Mesothelial cell of epicardium (in vitro differentiated cells): ENCODE data around the gene EEF2. TPM values are rescaled to one million over a fixed set of nuclear protein-coding genes. Genes with fewer than 3 reads are reported as not detected.

Source experiments
- DNase-seq, 2 experiments: peaks; one replicate each; pipeline ENCODE4 v3.0.0; 2021; ENCODE audit warnings: low spot score in 2 of 2; ENCODE audit not compliant: unreplicated experiment in 2 of 2
- H3K27ac Mint-ChIP-seq: 2 replicates; pipeline ENCODE4 v1.8.0; 2021; ENCODE audit warnings: mixed read lengths
- H3K27me3 Mint-ChIP-seq: 2 replicates; pipeline ENCODE4 v1.8.0; 2021; ENCODE audit warnings: low read depth, mixed read lengths
- H3K36me3 Mint-ChIP-seq: 2 replicates; pipeline ENCODE4 v1.8.0; 2021; ENCODE audit warnings: mixed read lengths
- H3K4me1 Mint-ChIP-seq: 2 replicates; pipeline ENCODE4 v1.8.0; 2021; ENCODE audit warnings: mixed read lengths
- H3K4me3 Mint-ChIP-seq: 2 replicates; pipeline ENCODE4 v1.8.0; 2021; ENCODE audit warnings: mild to moderate bottlenecking, moderate library complexity, mixed read lengths
- H3K9me3 Mint-ChIP-seq: 2 replicates; pipeline ENCODE4 v1.8.0; 2021; ENCODE audit warnings: mixed read lengths
- total RNA-seq: library from RNA; stranded (reverse); gene quantifications from 3 replicates; pipeline ENCODE4 v1.2.1, GENCODE V29; 2021
- TF ChIP-seq, protein P1 (sequence below): fragments of 200-600 bp; sonication (generic); IDR thresholded peaks from one replicate; pipeline ENCODE4 v1.5.0; 2021; ENCODE audit warnings: antibody characterized with exemption; ENCODE audit not compliant: unreplicated experiment

Gene EEF2
- total RNA-seq, 1 donor from 2014 or later = 2,808 TPM

DNA sequence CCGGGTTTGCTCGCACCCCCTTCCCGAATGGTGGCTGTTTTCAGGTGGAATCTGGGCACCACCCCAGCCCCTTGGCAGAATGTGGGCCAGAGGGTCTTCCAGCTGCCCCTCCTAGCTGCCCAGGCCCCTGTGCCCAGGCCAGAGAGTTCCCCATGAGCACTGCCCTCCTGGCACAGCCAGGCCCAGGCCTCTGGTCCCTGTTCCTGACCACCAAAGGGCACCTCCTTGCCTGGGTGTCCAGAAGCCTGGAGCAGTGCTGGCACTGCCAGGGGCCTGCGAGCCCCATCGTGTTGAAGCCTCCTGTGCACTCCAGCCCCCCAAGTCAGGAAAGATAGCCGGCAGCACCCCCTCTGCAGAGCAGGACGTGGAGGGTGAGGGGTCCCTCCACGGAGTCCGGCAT is 45.7 kb upstream of the EEF2 start:
- TF ChIP-seq, protein P1, sequence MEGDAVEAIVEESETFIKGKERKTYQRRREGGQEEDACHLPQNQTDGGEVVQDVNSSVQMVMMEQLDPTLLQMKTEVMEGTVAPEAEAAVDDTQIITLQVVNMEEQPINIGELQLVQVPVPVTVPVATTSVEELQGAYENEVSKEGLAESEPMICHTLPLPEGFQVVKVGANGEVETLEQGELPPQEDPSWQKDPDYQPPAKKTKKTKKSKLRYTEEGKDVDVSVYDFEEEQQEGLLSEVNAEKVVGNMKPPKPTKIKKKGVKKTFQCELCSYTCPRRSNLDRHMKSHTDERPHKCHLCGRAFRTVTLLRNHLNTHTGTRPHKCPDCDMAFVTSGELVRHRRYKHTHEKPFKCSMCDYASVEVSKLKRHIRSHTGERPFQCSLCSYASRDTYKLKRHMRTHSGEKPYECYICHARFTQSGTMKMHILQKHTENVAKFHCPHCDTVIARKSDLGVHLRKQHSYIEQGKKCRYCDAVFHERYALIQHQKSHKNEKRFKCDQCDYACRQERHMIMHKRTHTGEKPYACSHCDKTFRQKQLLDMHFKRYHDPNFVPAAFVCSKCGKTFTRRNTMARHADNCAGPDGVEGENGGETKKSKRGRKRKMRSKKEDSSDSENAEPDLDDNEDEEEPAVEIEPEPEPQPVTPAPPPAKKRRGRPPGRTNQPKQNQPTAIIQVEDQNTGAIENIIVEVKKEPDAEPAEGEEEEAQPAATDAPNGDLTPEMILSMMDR = no peak
- Mint-ChIP-seq H3K27ac (no peak overlapping the region), H3K9me3 (no peaks in the 10 kb centered on the region)

DNA sequence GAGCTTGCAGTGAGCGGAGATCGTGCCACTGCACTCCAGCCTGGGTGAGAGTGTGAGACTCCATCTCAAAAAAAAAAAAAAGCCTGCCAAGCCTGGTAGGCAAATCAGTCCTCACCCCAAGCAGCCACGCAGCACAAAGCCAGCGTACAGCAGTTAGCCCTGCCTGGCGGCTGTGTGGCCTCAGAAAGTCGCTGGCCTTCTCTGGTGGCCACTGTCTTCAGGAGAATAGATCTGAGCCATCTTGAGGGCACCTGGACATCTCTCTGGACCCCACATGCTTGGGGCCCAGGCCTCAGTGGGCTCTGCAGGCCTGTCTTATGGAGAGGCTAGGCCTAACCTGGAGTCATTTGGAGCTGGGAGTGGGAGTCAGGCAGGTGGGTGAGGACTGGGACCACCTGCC is 45.3 kb upstream of the EEF2 start:
- no peaks in the 10 kb centered on the region for H3K4me1 Mint-ChIP-seq
- no peaks in the 10 kb centered on the region for H3K9me3 Mint-ChIP-seq
- peaks cover 13% of the 10 kb centered on the region for H3K36me3 Mint-ChIP-seq
- no peak overlapping the region for H3K4me3 Mint-ChIP-seq
- TF ChIP-seq, protein P1 = no peak
- H3K27ac Mint-ChIP-seq = no peak overlapping the region
- DNase-seq = no peak
- H3K27me3 Mint-ChIP-seq = no peaks in the 10 kb centered on the region

More for the DNA sequence above, 45.7 kb upstream of the EEF2 start:
- H3K27me3 Mint-ChIP-seq = no peaks in the 10 kb centered on the region
- no peaks in the 10 kb centered on the region for H3K4me1 Mint-ChIP-seq
- peaks cover 13% of the 10 kb centered on the region for H3K36me3 Mint-ChIP-seq
- no peak for DNase-seq
- no peak overlapping the region for H3K4me3 Mint-ChIP-seq

DNA sequence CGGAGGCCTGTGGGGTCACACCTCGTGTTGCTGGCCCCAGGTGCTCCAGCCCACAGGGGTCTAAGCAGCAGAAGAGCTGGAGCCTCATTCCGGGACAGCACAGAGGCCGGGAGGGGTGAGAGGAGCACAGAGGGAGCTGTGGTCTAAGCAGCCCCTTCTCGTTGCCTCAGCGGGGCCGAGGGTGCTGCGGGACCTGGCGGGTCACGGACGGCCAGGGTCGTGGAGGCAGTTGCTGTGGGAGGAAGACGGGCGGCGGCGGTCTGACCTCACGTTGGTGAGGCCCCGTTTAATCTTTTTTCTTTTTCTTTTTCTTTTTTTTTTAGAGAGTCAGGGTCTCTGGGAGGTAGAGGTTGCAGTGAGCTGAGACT is 44.0 kb upstream of the EEF2 start:
- Mint-ChIP-seq H3K27ac (no peak overlapping the region), H3K36me3 (peaks cover 13% of the 10 kb centered on the region), H3K9me3 (no peaks in the 10 kb centered on the region), H3K4me1 (no peaks in the 10 kb centered on the region), H3K4me3 (no peak overlapping the region), H3K27me3 (no peaks in the 10 kb centered on the region)
- TF ChIP-seq, protein P1 = no peak
- no peak for DNase-seq

DNA sequence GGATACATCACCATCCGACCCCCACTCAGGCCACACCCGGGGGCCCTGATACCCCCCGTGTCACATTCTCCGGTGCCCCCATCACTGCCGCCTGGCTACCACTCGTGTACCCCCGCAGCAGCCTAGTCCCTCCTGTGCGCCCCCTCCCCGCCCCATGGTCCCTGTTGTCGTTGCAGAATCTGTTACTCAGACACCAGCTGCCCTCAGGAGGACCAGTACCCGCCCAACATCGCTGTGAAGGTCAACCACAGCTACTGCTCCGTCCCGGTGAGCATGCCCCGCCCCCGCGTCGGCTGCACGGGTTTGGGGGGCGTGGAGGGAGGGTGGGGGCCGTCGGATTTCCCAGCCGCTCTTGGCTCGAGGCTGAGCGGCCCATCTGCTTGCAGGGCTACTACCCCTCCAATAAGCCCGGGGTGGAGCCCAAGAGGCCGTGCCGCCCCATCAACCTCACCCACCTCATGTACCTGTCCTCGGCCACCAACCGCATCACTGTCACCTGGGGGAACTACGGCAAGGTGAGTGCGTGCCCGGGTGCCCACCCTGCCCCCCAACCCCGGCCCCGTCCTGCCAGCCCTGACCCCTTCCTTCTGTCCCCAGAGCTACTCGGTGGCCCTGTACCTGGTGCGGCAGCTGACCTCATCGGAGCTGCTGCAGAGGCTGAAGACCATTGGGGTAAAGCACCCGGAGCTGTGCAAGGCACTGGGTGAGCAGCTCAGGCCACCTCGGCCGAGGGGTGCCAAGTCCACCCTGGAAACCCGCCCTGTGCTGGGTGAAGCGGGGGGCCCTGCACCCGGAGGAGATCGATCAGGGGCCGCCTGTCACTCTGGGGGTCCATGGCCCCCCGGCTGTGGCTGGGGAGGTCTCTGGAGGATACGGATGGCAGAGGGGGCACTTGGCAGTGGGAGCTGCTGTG is 43.3 kb upstream of the EEF2 start:
- Mint-ChIP-seq H3K4me1 (no peaks in the 10 kb centered on the region), H3K4me3 (no peak overlapping the region), H3K27ac (no peak overlapping the region), H3K9me3 (no peaks in the 10 kb centered on the region), H3K27me3 (no peaks in the 10 kb centered on the region), H3K36me3 (peaks cover 13% of the 10 kb centered on the region)
- TF ChIP-seq, protein P1 = no peak
- no peak for DNase-seq

DNA sequence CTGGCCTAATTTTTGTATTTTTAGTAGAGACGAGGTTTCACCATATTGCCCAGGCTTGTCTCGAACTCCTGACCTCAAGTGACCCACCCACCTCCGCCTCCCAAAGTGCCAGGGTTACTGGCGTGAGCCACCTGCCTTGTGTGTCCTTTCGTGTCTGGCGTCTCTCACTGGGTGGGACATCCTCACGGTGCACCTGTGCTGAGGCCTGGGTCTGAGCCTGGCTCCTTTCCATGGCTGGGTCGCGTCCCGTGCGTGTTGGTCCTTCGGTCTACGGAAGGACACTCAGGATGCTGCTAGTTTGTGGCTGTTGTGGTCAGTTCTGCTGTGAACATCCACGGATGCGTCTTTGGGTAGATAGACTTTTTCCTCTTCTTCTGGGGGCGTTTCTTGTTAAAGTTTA is 41.9 kb upstream of the EEF2 start:
- Mint-ChIP-seq H3K9me3 (peaks cover under 1% of the 10 kb centered on the region), H3K4me3 (no peak overlapping the region), H3K4me1 (no peaks in the 10 kb centered on the region), H3K27ac (no peak overlapping the region), H3K36me3 (peaks cover 15% of the 10 kb centered on the region), H3K27me3 (no peaks in the 10 kb centered on the region)
- TF ChIP-seq, protein P1 = no peak
- DNase-seq = no peak
